Measurements from ENCODE around the gene POLR2C. TPM values are rescaled to one million over a fixed set of nuclear protein-coding genes. Genes with fewer than 3 reads are reported as not detected.

Gene POLR2C
- total and polyA plus RNA-seq, 2 of the 13 experiments (the other 11 are each of a cell fraction or from before 2014, with no cell fraction given), result 104 to 216 TPM

- TF ChIP-seq, protein P1, sequence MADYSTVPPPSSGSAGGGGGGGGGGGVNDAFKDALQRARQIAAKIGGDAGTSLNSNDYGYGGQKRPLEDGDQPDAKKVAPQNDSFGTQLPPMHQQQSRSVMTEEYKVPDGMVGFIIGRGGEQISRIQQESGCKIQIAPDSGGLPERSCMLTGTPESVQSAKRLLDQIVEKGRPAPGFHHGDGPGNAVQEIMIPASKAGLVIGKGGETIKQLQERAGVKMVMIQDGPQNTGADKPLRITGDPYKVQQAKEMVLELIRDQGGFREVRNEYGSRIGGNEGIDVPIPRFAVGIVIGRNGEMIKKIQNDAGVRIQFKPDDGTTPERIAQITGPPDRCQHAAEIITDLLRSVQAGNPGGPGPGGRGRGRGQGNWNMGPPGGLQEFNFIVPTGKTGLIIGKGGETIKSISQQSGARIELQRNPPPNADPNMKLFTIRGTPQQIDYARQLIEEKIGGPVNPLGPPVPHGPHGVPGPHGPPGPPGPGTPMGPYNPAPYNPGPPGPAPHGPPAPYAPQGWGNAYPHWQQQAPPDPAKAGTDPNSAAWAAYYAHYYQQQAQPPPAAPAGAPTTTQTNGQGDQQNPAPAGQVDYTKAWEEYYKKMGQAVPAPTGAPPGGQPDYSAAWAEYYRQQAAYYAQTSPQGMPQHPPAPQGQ (CRISPR knock-in tag; IDR thresholded peaks at IDR 0.05; ENCODE audit: borderline replicate concordance), result no peak
- TF ChIP-seq ZSCAN22 (CRISPR knock-in tag; IDR thresholded peaks at IDR 0.05), result no peak
- peak; percentile 64; the same call in 1 of the 2 replicates for TF ChIP-seq ZBTB37 (CRISPR knock-in tag; IDR thresholded peaks at IDR 0.05)
- TF ChIP-seq RXRA (CRISPR knock-in tag; IDR thresholded peaks at IDR 0.05), result peak; percentile 87
- TF ChIP-seq, protein P2, sequence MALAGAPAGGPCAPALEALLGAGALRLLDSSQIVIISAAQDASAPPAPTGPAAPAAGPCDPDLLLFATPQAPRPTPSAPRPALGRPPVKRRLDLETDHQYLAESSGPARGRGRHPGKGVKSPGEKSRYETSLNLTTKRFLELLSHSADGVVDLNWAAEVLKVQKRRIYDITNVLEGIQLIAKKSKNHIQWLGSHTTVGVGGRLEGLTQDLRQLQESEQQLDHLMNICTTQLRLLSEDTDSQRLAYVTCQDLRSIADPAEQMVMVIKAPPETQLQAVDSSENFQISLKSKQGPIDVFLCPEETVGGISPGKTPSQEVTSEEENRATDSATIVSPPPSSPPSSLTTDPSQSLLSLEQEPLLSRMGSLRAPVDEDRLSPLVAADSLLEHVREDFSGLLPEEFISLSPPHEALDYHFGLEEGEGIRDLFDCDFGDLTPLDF (CRISPR knock-in tag; IDR thresholded peaks at IDR 0.05), result peak; percentile 79; the same call in 1 of the 2 replicates
- peak; percentile 68; the same call in 1 of the 2 replicates for TF ChIP-seq ZNF225 (CRISPR knock-in tag; IDR thresholded peaks at IDR 0.05)
- TF ChIP-seq GATAD2A (CRISPR knock-in tag; IDR thresholded peaks at IDR 0.05), result peak; percentile 84
- no peak for TF ChIP-seq EZH2 (conservative IDR thresholded peaks at IDR 0.05; ENCODE audit: low read depth, low read length)
- peak; percentile 97 for TF ChIP-seq DMAP1 (CRISPR knock-in tag; IDR thresholded peaks at IDR 0.05)
- TF ChIP-seq MXD4 (CRISPR knock-in tag; IDR thresholded peaks at IDR 0.05), result peak; percentile 84; the same call in 1 of the 2 replicates
- peak; percentile 92 for TF ChIP-seq RAD21 (CRISPR knock-in tag; IDR thresholded peaks at IDR 0.05)
- TF ChIP-seq KDM3A (CRISPR knock-in tag; IDR thresholded peaks at IDR 0.05; ENCODE audit: low read depth), result peak; percentile 86
- TF ChIP-seq ZNF773 (CRISPR knock-in tag; IDR thresholded peaks at IDR 0.05; ENCODE audit: borderline replicate concordance), result no peak
- TF ChIP-seq TERF1 (CRISPR knock-in tag; IDR thresholded peaks at IDR 0.05), result no peak
- TF ChIP-seq ZNF792 (CRISPR knock-in tag; IDR thresholded peaks at IDR 0.05), result peak; percentile 95; the same call in 1 of the 2 replicates
These were observed at the start of gene POLR2C (continued) for GRCh38 chr16:57462209-57462977.
